ENCODE data around the gene C10orf90.

C10orf90 gene

DNA sequence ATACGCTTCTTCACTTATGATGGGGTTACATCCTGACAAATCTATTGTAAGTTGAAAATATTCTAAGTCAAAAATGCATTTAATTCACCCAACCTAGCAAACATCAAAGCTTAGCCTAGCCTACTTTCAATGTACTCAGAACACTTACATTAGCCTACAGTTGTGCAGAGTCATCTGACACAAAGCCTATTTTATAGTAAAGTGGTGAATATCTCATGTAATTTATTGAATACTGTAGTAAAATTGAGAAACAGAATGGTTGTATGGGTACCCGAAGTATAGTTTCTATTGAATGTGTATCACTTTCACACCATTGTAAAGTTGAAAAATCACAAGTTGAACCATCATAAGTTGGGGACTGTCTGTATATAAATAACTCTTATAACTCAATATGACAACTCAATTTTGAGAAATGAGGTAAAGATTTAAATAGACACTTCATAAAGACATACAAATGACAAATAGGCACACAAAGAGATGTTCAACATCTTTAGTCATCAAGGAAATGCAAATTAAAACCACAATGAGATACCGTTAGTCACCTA is 73.9 kb downstream of the C10orf90 start:
- peaks cover 4% of the 10 kb centered on the region; the same call in 1 of the 2 replicates for H3K9me3 ChIP-seq (ENCODE audit: insufficient read depth, low read depth, low read length)

DNA sequence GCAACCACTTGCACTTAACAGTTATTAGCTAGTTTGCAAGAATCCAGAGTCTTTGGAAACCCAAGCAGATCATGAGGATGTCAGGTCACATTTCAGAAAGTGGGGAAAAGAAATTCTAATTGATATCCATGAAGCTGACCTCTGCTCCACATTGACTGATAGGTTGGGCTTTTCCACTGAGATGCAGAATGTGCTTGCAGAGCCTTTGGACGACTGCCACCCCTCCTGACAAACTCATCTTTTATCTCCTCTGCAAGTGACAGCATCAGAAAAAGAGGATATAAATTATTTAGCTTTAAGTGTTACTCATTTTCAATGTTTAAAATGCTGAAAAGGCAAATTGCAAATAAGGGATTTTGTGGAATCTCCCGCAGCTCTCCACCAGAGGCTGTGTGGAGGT is 75.3 kb downstream of the C10orf90 start:
- H3K9me3 ChIP-seq (ENCODE audit: insufficient read depth, low read depth, low read length), result peaks cover 4% of the 10 kb centered on the region; the same call in 1 of the 2 replicates
- no peaks in the 10 kb centered on the region for H3K79me2 ChIP-seq (ENCODE audit: insufficient read depth, low read length)
- H3K36me3 ChIP-seq (ENCODE audit: insufficient read depth, low read length), result no peaks in the 10 kb centered on the region
- H3K4me2 ChIP-seq (ENCODE audit: low read depth, low read length, poor library complexity, severe bottlenecking), result no peak overlapping the region
- no peak overlapping the region for H3K9ac ChIP-seq (ENCODE audit: low read depth, low read length, poor library complexity, severe bottlenecking)
- no peaks in the 10 kb centered on the region for H3F3A ChIP-seq (ENCODE audit: low read depth)
- no peaks in the 10 kb centered on the region for H4K20me1 ChIP-seq (ENCODE audit: insufficient read depth, low read length, poor library complexity, severe bottlenecking)
- no peaks in the 10 kb centered on the region for H3K27me3 ChIP-seq (ENCODE audit: insufficient read depth, low read length, poor library complexity, severe bottlenecking)
- H3K4me1 ChIP-seq (ENCODE audit: insufficient read depth, low read length, poor library complexity, severe bottlenecking), result no peaks in the 10 kb centered on the region
- TF ChIP-seq, protein P1, sequence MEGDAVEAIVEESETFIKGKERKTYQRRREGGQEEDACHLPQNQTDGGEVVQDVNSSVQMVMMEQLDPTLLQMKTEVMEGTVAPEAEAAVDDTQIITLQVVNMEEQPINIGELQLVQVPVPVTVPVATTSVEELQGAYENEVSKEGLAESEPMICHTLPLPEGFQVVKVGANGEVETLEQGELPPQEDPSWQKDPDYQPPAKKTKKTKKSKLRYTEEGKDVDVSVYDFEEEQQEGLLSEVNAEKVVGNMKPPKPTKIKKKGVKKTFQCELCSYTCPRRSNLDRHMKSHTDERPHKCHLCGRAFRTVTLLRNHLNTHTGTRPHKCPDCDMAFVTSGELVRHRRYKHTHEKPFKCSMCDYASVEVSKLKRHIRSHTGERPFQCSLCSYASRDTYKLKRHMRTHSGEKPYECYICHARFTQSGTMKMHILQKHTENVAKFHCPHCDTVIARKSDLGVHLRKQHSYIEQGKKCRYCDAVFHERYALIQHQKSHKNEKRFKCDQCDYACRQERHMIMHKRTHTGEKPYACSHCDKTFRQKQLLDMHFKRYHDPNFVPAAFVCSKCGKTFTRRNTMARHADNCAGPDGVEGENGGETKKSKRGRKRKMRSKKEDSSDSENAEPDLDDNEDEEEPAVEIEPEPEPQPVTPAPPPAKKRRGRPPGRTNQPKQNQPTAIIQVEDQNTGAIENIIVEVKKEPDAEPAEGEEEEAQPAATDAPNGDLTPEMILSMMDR (conservative IDR thresholded peaks at IDR 0.05; ENCODE audit: low read length), result no peak
- no peak for TF ChIP-seq EZH2phosphoT487 (IDR thresholded peaks at IDR 0.05; ENCODE audit: borderline replicate concordance)
- H3K9me2 ChIP-seq (replicated peaks; ENCODE audit: low read depth, low read length), result no peaks in the 10 kb centered on the region
- no peak overlapping the region for H2AFZ ChIP-seq (ENCODE audit: low read length)
- H3K4me3 ChIP-seq (ENCODE audit: low read length, poor library complexity, severe bottlenecking), result no peak overlapping the region

More for the DNA sequence above, 73.9 kb downstream of the C10orf90 start:
- no peaks in the 10 kb centered on the region for H3K9me2 ChIP-seq (replicated peaks; ENCODE audit: low read depth, low read length)
- no peaks in the 10 kb centered on the region for H3K36me3 ChIP-seq (ENCODE audit: insufficient read depth, low read length)
- TF ChIP-seq EZH2phosphoT487 (IDR thresholded peaks at IDR 0.05; ENCODE audit: borderline replicate concordance), result no peak
- TF ChIP-seq, protein P1 (conservative IDR thresholded peaks at IDR 0.05; ENCODE audit: low read length), result no peak
- H2AFZ ChIP-seq (ENCODE audit: low read length), result no peak overlapping the region
- H3K4me2 ChIP-seq (ENCODE audit: low read depth, low read length, poor library complexity, severe bottlenecking), result no peak overlapping the region
- H3K4me3 ChIP-seq (ENCODE audit: low read length, poor library complexity, severe bottlenecking), result no peak overlapping the region
- no peaks in the 10 kb centered on the region for H3K4me1 ChIP-seq (ENCODE audit: insufficient read depth, low read length, poor library complexity, severe bottlenecking)
- no peak overlapping the region for H3K9ac ChIP-seq (ENCODE audit: low read depth, low read length, poor library complexity, severe bottlenecking)
- no peaks in the 10 kb centered on the region for H3K27me3 ChIP-seq (ENCODE audit: insufficient read depth, low read length, poor library complexity, severe bottlenecking)
- no peaks in the 10 kb centered on the region for H4K20me1 ChIP-seq (ENCODE audit: insufficient read depth, low read length, poor library complexity, severe bottlenecking)
- no peaks in the 10 kb centered on the region for H3K79me2 ChIP-seq (ENCODE audit: insufficient read depth, low read length)
- no peaks in the 10 kb centered on the region for H3F3A ChIP-seq (ENCODE audit: low read depth)

DNA sequence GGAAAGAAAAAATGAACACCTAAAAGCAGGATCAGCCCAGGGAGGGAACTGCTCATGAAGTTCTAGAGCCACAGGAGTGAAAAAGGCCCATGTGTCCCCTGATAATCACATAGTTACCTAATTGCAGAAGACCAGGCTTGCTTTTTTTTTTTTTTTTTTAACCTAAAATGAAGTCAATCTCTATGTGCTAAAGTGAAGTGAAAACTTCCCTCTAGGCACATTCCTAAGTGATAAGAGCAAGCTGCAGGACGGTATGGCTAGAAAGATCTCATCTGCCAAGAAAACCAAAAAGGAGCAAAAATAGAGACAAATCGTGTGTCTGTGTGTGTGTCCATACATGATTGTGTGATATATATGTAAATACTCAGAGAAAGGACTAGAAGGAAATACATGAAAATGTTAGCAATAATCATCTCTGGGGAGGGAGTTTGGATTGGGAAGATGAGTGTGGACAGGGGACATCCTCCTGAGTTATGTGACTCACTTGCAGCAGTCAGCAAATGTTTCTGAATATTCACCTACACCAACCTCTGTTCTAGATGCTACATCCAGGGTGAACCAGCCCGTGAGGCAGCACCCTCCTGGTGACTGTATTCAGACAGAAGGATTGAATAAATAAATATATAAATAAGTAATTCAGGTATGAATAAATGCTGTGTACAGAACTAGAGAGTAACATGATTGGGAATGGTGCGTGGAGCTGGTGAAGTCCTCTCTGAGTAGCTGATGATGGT is 76.4 kb downstream of the C10orf90 start:
- no peaks in the 10 kb centered on the region for H3K9me2 ChIP-seq (replicated peaks; ENCODE audit: low read depth, low read length)
- H3F3A ChIP-seq (ENCODE audit: low read depth), result no peaks in the 10 kb centered on the region
- no peak for TF ChIP-seq EZH2phosphoT487 (IDR thresholded peaks at IDR 0.05; ENCODE audit: borderline replicate concordance)
- TF ChIP-seq, protein P1 (conservative IDR thresholded peaks at IDR 0.05; ENCODE audit: low read length), result no peak
- H3K4me1 ChIP-seq (ENCODE audit: insufficient read depth, low read length, poor library complexity, severe bottlenecking), result no peaks in the 10 kb centered on the region
- no peaks in the 10 kb centered on the region for H4K20me1 ChIP-seq (ENCODE audit: insufficient read depth, low read length, poor library complexity, severe bottlenecking)
- no peaks in the 10 kb centered on the region for H3K27me3 ChIP-seq (ENCODE audit: insufficient read depth, low read length, poor library complexity, severe bottlenecking)
- H3K36me3 ChIP-seq (ENCODE audit: insufficient read depth, low read length), result no peaks in the 10 kb centered on the region
- H3K9ac ChIP-seq (ENCODE audit: low read depth, low read length, poor library complexity, severe bottlenecking), result no peak overlapping the region
- no peaks in the 10 kb centered on the region for H3K79me2 ChIP-seq (ENCODE audit: insufficient read depth, low read length)
- H3K9me3 ChIP-seq (ENCODE audit: insufficient read depth, low read depth, low read length), result peaks cover 4% of the 10 kb centered on the region; the same call in 1 of the 2 replicates
- no peak overlapping the region for H3K4me2 ChIP-seq (ENCODE audit: low read depth, low read length, poor library complexity, severe bottlenecking)
- H3K4me3 ChIP-seq (ENCODE audit: low read length, poor library complexity, severe bottlenecking), result no peak overlapping the region
- no peak overlapping the region for H2AFZ ChIP-seq (ENCODE audit: low read length)
